MM.1S (cell line): ENCODE data around the gene NUP133.

Experiments
- DNase-seq: peaks from one replicate; pipeline ENCODE4 v3.0.0-alpha.2; 2015
- H2AFZ ChIP-seq: fragments of 300-600 bp; sonication (generic); 2 replicates; pipeline ENCODE4 v1.6.0; 2016; ENCODE audit warnings: antibody characterized with exemption, low read length
- H3F3A ChIP-seq: fragments of 300-600 bp; sonication (generic); 2 replicates; pipeline ENCODE4 v1.6.1; 2016; ENCODE audit warnings: mild to moderate bottlenecking, antibody characterized with exemption, low read length, moderate library complexity, mixed read lengths; ENCODE audit not compliant: insufficient read depth
- H3K27ac ChIP-seq: fragments of 300-600 bp; sonication (generic); 2 replicates; pipeline ENCODE4 v1.5.1; 2016; ENCODE audit warnings: mild to moderate bottlenecking, low read length
- H3K27me3 ChIP-seq: fragments of 300-600 bp; sonication (generic); replicated peaks from 2 replicates; pipeline ENCODE4 v1.6.0; 2016; ENCODE audit warnings: low read length; ENCODE audit not compliant: insufficient read depth
- H3K36me3 ChIP-seq: fragments of 300-600 bp; sonication (generic); replicated peaks from 2 replicates; pipeline ENCODE4 v1.6.1; 2016; ENCODE audit warnings: mild to moderate bottlenecking, low read length, mixed read lengths; ENCODE audit not compliant: insufficient read depth
- H3K4me1 ChIP-seq: fragments of 300-600 bp; sonication (generic); 2 replicates; pipeline ENCODE4 v1.6.1; 2016; ENCODE audit warnings: low read length, mixed read lengths
- H3K4me2 ChIP-seq: fragments of 300-600 bp; sonication (generic); 2 replicates; pipeline ENCODE4 v1.6.0; 2016; ENCODE audit warnings: low read depth, low read length
- H3K4me3 ChIP-seq: fragments of 300-600 bp; sonication (generic); 2 replicates; pipeline ENCODE4 v1.5.1; 2016; ENCODE audit warnings: low read length, mixed read lengths
- H3K79me2 ChIP-seq: fragments of 300-600 bp; sonication (generic); 2 replicates; pipeline ENCODE4 v1.6.1; 2016; ENCODE audit warnings: mixed run types, low read length, mixed read lengths
- H3K9ac ChIP-seq: fragments of 300-600 bp; sonication (generic); 2 replicates; pipeline ENCODE4 v1.6.1; 2016; ENCODE audit warnings: low read length, mixed read lengths
- H3K9me2 ChIP-seq: fragments of 300-600 bp; sonication (generic); replicated peaks from 2 replicates; pipeline ENCODE4 v1.6.1; 2016; ENCODE audit warnings: mild to moderate bottlenecking, low read length, mixed read lengths; ENCODE audit not compliant: insufficient read depth
- H3K9me3 ChIP-seq: fragments of 300-600 bp; sonication (generic); replicated peaks from 2 replicates; pipeline ENCODE4 v1.6.1; 2016; ENCODE audit warnings: mild to moderate bottlenecking, low read length, mixed read lengths; ENCODE audit not compliant: insufficient read depth
- H4K20me1 ChIP-seq: fragments of 300-600 bp; sonication (generic); 2 replicates; pipeline ENCODE4 v1.6.1; 2016; ENCODE audit warnings: mild to moderate bottlenecking, low read length, moderate library complexity, mixed read lengths; ENCODE audit not compliant: insufficient read depth
- EZH2 ChIP-seq: fragments of 300-600 bp; sonication (generic); optimal IDR thresholded peaks from 2 replicates; pipeline ENCODE3; 2017; ENCODE audit warnings: low read depth, mild to moderate bottlenecking, antibody characterized with exemption, low read length, mixed read lengths
- EZH2phosphoT487 ChIP-seq: fragments of 300-600 bp; sonication (generic); IDR thresholded peaks from 2 replicates; pipeline ENCODE4 v1.6.1; 2018; ENCODE audit warnings: antibody characterized with exemption, low read length
- TF ChIP-seq, protein P1 (sequence below): fragments of 300-600 bp; sonication (generic); IDR thresholded peaks from 2 replicates; pipeline ENCODE4 v1.5.1; 2016; ENCODE audit warnings: antibody characterized with exemption, low read length, mixed read lengths

Gene NUP133

DNA sequence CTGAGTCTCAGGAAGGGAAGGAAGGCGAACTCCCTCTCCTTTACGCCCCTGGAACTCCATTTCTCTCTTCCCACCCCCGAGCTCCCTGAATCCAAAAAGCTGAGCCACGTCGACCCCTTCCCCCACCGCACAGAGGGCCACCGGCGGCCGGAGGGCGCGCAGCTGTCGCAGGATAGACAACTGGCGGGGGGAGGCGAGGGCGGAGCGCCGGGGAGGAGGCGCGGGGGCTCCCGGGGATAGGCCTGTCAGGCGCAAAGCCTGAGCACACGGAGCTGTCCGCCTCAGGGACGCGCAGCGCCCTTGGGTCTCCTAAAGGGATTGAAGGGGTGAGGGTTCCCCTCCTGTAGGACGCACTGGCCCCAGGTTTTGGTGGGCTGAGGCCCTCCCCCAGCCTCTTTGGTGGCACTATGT, 73.5 kb downstream of the NUP133 start:
- Histone ChIP-seq H3K4me2 (no peak overlapping the region), H4K20me1 (no peaks in the 10 kb centered on the region), H3K4me3 (no peak overlapping the region)

GRCh38 chr1:229434005-229434640, 74.0 kb downstream of the NUP133 start, which contains the start of gene ACTA1:
ACTA1 (minus strand) TSS chr1:229434094; CDS start chr1:229433115, 979 bp downstream.
- Histone ChIP-seq H3K79me2 (no peaks in the 10 kb centered on the region), H3K4me1 (peaks cover 8% of the 10 kb centered on the region), H3K27me3 (0 out of 2 replicates have a peak, but pooled peaks cover 12% of the 10 kb centered on the region), H3K9me2 (no peaks in the 10 kb centered on the region), H3K9ac (no peak within 1 kb of the TSS), H3K9me3 (no peaks in the 10 kb centered on the region), H3K4me3 (no peak within 1 kb of the TSS), H3K27ac (no peak within 1 kb of the TSS), H4K20me1 (no peaks in the 10 kb centered on the region), H2AFZ (no peak within 1 kb of the TSS), H3K4me2 (no peak within 1 kb of the TSS), H3F3A (peaks cover 1% of the 10 kb centered on the region), H3K36me3 (no peaks in the 10 kb centered on the region)
- DNase-seq: no peak
- no peak for TF ChIP-seq EZH2phosphoT487
- TF ChIP-seq, protein P1, sequence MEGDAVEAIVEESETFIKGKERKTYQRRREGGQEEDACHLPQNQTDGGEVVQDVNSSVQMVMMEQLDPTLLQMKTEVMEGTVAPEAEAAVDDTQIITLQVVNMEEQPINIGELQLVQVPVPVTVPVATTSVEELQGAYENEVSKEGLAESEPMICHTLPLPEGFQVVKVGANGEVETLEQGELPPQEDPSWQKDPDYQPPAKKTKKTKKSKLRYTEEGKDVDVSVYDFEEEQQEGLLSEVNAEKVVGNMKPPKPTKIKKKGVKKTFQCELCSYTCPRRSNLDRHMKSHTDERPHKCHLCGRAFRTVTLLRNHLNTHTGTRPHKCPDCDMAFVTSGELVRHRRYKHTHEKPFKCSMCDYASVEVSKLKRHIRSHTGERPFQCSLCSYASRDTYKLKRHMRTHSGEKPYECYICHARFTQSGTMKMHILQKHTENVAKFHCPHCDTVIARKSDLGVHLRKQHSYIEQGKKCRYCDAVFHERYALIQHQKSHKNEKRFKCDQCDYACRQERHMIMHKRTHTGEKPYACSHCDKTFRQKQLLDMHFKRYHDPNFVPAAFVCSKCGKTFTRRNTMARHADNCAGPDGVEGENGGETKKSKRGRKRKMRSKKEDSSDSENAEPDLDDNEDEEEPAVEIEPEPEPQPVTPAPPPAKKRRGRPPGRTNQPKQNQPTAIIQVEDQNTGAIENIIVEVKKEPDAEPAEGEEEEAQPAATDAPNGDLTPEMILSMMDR: no peak
- no peak for TF ChIP-seq EZH2

More for the DNA sequence above, 73.5 kb downstream of the NUP133 start:
- H3K9me3 ChIP-seq: no peaks in the 10 kb centered on the region
- no peak for DNase-seq
- H3K4me1 ChIP-seq: 0 out of 2 replicates have a peak, but pooled peaks cover 4% of the 10 kb centered on the region
- no peak overlapping the region for H2AFZ ChIP-seq
- no peak overlapping the region for H3K27ac ChIP-seq
- H3K79me2 ChIP-seq: no peaks in the 10 kb centered on the region
- no peak overlapping the region for H3K9ac ChIP-seq
- H3F3A ChIP-seq: no peaks in the 10 kb centered on the region
- H3K9me2 ChIP-seq: no peaks in the 10 kb centered on the region
- H3K36me3 ChIP-seq: no peaks in the 10 kb centered on the region
- H3K27me3 ChIP-seq: 0 out of 2 replicates have a peak, but pooled peaks cover 12% of the 10 kb centered on the region
- TF ChIP-seq EZH2phosphoT487: no peak
- TF ChIP-seq, protein P1: no peak
- TF ChIP-seq EZH2: no peak

- Histone ChIP-seq H3K27ac (no peak overlapping the region), H3K4me1 (peaks cover 14% of the 10 kb centered on the region), H3K4me3 (no peak overlapping the region), H3F3A (peaks cover 5% of the 10 kb centered on the region), H3K9me3 (no peaks in the 10 kb centered on the region), H3K79me2 (no peaks in the 10 kb centered on the region), H3K4me2 (no peak overlapping the region), H4K20me1 (no peaks in the 10 kb centered on the region), H2AFZ (no peak overlapping the region), H3K9ac (no peak overlapping the region), H3K36me3 (no peaks in the 10 kb centered on the region), H3K9me2 (no peaks in the 10 kb centered on the region), H3K27me3 (0 out of 2 replicates have a peak, but pooled peaks cover 12% of the 10 kb centered on the region)
- no peak for TF ChIP-seq EZH2
- TF ChIP-seq, protein P1: no peak
- TF ChIP-seq EZH2phosphoT487: no peak
- DNase-seq: no peak
Observed at GRCh38 chr1:229433364-229434004, 74.7 kb downstream of the NUP133 start.
